Mesodermal cell (in vitro differentiated cells): ENCODE data around the gene NID2. TPM values are rescaled to one million over a fixed set of nuclear protein-coding genes. Genes with fewer than 3 reads are reported as not detected.
A peak's percentile ranks its signal among the peaks of the same experiment; 100 is the strongest.

Experiments used
- H3K27ac ChIP-seq: 2 replicates; pipeline ENCODE4 v1.7.0; 2013; ENCODE audit warnings: mild to moderate bottlenecking, low read depth, low read length, moderate library complexity; ENCODE audit not compliant: severe bottlenecking
- H3K36me3 ChIP-seq: 2 replicates; pipeline ENCODE4 v1.7.1; 2013; ENCODE audit warnings: mild to moderate bottlenecking, low read length, moderate library complexity; ENCODE audit not compliant: control insufficient read depth, insufficient read depth
- H3K4me1 ChIP-seq: one replicate; pipeline ENCODE4 v1.7.1; 2013; ENCODE audit warnings: mild to moderate bottlenecking, low read length; ENCODE audit not compliant: insufficient read depth, control insufficient read depth, poor library complexity, severe bottlenecking
- H3K4me3 ChIP-seq: 2 replicates; pipeline ENCODE4 v1.7.0; 2013; ENCODE audit warnings: low read length, control low read depth, mild to moderate bottlenecking; ENCODE audit not compliant: insufficient read depth, poor library complexity, severe bottlenecking; ENCODE audit errors: extremely low read depth
- H3K9me3 ChIP-seq: 2 replicates; pipeline ENCODE4 v1.7.1; 2013; ENCODE audit warnings: mild to moderate bottlenecking, low read length, moderate library complexity; ENCODE audit not compliant: control insufficient read depth
- WGBS, 2 experiments: methylation state at CpG; one replicate each; pipeline ENCODE4 v1.1.5; 2013; ENCODE audit warnings: missing lambda C conversion rate in 2 of 2; ENCODE audit not compliant: insufficient coverage in 2 of 2; 5-methylcytosine and 5-hydroxymethylcytosine counted together
- polyA plus RNA-seq, 2 experiments: library from polyadenylated mRNA; stranded (reverse); fragments of 50-300 nt; gene quantifications; one replicate each; pipeline ENCODE4 v1.2.3, GENCODE V29; 2013

Gene NID2, protein sequence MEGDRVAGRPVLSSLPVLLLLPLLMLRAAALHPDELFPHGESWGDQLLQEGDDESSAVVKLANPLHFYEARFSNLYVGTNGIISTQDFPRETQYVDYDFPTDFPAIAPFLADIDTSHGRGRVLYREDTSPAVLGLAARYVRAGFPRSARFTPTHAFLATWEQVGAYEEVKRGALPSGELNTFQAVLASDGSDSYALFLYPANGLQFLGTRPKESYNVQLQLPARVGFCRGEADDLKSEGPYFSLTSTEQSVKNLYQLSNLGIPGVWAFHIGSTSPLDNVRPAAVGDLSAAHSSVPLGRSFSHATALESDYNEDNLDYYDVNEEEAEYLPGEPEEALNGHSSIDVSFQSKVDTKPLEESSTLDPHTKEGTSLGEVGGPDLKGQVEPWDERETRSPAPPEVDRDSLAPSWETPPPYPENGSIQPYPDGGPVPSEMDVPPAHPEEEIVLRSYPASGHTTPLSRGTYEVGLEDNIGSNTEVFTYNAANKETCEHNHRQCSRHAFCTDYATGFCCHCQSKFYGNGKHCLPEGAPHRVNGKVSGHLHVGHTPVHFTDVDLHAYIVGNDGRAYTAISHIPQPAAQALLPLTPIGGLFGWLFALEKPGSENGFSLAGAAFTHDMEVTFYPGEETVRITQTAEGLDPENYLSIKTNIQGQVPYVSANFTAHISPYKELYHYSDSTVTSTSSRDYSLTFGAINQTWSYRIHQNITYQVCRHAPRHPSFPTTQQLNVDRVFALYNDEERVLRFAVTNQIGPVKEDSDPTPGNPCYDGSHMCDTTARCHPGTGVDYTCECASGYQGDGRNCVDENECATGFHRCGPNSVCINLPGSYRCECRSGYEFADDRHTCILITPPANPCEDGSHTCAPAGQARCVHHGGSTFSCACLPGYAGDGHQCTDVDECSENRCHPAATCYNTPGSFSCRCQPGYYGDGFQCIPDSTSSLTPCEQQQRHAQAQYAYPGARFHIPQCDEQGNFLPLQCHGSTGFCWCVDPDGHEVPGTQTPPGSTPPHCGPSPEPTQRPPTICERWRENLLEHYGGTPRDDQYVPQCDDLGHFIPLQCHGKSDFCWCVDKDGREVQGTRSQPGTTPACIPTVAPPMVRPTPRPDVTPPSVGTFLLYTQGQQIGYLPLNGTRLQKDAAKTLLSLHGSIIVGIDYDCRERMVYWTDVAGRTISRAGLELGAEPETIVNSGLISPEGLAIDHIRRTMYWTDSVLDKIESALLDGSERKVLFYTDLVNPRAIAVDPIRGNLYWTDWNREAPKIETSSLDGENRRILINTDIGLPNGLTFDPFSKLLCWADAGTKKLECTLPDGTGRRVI (N-terminal part only)
- 230 TPM for polyA plus RNA-seq (2013, experiment 1 of 2)
- 314 TPM for polyA plus RNA-seq (2013, experiment 2 of 2)

DNA sequence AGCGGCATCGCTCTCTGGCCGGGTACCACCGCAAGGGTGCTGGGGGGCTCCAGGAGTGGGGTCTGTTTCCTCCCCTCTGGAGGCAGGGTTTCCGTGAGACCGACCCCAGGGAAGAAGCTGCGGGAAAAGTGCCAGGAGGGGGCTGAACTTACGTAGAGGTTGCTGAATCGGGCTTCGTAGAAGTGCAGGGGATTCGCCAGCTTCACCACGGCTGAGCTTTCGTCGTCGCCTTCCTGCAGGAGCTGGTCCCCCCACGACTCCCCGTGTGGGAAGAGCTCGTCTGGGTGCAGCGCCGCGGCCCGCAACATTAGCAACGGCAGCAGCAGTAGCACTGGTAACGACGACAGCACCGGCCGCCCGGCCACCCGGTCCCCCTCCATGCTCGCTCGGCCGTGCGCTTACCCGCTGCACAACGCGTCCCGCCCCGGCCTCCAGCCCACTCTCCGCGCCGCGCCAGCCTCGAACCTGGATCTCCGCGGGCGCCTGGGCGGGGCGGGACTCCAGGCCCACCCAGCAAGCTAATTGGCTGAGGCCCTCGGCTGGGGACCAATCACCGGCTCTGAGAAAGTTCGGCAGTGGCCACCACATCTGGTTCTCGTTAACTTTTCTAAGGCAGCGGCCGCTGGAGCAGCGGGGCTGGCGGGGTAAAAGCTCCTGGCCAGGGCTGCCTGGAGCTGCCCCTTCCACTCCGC, at the start of gene NID2:
NID2 (minus strand) TSS at position 445 of the 692 bp plus-strand sequence; CDS start at position 380, 65 bp downstream.
- Histone ChIP-seq H3K9me3 (no peaks in the 10 kb centered on the region), H3K36me3 (peaks cover 11% of the 10 kb centered on the region), H3K27ac (peak within 1 kb of the TSS; percentile 89), H3K4me3 (peak within 1 kb of the TSS; percentile 72), H3K4me1 (peaks cover 2% of the 10 kb centered on the region)
- WGBS, 2 experiments = 0% methylated on average over 40 to 54 of the region's 57 CpGs

DNA sequence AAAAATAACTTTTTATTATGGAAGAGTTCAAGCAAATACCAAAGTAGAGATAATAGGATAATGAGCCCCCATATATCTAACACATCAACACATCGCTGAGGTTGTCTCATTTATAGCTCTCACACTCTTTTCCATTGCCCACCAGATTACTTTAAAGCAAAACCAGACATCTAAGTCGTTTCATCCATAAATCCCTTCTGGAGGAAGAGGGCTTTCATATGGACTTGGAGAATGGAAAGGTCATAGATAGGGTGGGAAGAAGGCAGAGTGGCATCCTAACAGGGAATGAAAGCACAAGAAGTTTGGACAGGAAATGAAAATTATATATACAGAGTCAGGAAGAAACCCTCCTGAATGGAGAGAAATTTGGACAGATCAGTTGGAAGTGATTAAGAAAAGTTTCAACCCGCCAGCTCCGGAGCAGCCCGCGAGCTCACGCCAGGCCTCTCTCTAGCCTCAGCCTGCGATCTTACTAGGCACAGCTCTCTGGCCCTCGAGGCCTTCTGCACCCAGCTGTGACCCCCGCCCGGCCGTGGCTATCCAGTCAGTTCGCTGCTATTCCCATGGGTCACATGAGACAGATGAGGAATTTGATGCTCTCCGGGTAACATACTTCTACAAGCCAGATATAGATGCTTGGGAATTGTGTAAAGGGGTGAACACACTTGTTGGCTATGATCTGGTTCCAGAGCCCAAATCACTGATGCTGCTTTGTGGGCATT, 48.4 kb upstream of the NID2 start:
- Histone ChIP-seq H3K4me3 (no peak overlapping the region), H3K36me3 (no peaks in the 10 kb centered on the region), H3K27ac (no peak overlapping the region), H3K9me3 (no peaks in the 10 kb centered on the region), H3K4me1 (no peaks in the 10 kb centered on the region)
- 81% methylated on average over 11 of the region's 14 CpGs for WGBS, 2 experiments

DNA sequence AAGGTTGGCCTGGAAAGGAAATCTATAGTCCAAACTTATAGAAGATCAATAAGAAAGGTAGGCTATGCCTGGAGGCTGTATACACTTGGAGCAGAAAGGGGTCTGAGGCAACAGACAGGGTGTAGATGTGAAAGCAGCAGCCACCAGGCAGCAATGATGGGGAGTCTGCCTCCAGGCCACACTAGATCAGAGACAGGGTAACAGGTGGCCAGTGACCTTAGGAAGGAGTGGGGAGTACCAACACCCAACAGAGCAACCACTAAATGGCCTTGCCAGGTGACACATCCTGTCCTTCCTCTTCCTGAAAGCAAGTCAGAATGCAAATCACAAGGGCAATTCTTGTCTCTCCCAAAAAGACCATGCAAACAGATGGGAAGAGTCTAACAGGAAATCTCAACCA, 46.4 kb upstream of the NID2 start:
- H3K4me1 ChIP-seq = no peaks in the 10 kb centered on the region
- H3K36me3 ChIP-seq = no peaks in the 10 kb centered on the region
- no peaks in the 10 kb centered on the region for H3K9me3 ChIP-seq
- H3K27ac ChIP-seq = no peak overlapping the region
- H3K4me3 ChIP-seq = no peak overlapping the region

DNA sequence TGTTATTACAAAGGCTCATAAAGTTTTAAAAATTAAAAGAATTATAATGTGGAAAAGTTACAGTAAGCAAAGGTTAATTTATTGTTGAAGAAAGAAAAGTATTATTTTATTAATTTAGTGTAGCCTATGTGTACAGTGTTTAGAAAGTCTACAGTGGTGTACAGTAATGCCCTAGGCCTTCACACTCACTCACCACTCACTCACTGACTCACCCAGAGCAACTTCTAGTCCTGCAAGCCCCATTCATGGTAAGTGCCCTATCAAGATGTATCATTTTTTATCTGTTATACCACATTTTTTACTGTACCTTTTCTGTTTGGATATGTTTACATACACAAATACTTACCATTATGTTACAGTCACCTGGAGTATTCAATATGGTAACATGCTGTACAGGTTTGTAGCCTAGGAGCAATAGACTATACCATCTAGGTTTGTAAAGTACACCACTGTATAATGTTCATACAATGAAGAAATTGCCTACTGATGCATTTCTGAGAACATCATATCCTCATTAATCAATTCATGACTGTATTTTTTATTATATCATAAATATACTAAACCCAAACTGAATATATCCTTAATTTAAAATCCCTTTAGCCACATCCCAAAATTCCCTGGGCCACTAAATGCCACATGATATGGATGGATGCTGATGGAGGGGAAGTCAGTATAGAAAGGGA, 43.6 kb upstream of the NID2 start:
- Histone ChIP-seq H3K4me1 (no peaks in the 10 kb centered on the region), H3K4me3 (no peak overlapping the region), H3K9me3 (no peaks in the 10 kb centered on the region), H3K36me3 (no peaks in the 10 kb centered on the region), H3K27ac (no peak overlapping the region)

DNA sequence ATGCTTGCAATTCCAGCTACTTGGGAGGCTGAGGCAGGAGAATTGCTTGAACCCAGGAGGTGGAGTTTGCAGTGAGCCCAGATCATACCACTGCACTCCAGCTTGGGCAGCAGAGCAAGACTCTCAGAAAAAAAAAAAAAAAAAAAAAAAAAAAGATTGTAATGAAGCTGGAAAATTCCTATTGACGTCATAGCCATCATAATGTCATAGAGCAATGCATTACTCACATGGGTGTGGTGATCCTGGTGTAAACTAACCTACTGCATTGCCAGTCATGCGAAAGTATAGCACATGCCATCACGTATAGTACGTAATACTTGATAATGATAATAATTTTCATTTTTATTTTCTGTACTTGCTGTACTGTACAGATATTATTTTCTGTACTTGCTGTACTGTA, 42.7 kb upstream of the NID2 start:
- Histone ChIP-seq H3K27ac (no peak overlapping the region), H3K36me3 (no peaks in the 10 kb centered on the region), H3K9me3 (no peaks in the 10 kb centered on the region), H3K4me3 (no peak overlapping the region), H3K4me1 (no peaks in the 10 kb centered on the region)
- WGBS, 2 experiments = no CpG with 5 or more reads among the region's 4 CpGs

DNA sequence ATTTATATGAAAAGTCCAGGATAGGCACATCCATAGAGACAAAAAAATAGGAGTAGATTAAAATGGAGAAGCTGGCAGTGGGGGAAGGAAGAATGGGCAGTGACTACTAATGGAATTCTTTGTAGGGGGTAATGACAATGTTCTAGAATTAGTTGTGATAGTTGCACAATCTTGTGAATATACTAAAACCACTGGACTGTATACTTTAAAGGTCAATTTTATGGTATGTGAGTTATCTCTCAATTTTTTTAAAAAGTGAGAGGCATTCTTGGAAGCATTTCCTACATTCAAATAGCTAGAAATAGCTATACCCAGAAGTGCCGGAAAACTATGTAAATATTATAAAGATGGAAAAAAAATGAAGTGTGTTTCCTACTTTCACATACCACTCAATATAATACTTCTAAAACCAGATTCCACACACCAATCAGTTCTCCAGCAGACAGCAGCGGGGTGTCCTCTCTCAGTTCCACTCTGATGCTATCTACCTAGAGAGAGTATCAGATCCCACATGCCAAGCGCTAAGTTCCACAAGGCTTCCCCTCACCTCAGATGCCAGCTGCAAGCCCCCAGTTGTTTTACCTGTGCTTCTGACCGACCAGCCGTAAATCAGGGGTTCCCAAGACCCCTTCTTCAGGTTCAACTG, 41.7 kb upstream of the NID2 start:
- Histone ChIP-seq H3K9me3 (no peaks in the 10 kb centered on the region), H3K36me3 (no peaks in the 10 kb centered on the region), H3K27ac (no peak overlapping the region), H3K4me3 (no peak overlapping the region), H3K4me1 (no peaks in the 10 kb centered on the region)
- 90 to 100% methylated on average over 2 of the region's 5 CpGs for WGBS, 2 experiments

DNA sequence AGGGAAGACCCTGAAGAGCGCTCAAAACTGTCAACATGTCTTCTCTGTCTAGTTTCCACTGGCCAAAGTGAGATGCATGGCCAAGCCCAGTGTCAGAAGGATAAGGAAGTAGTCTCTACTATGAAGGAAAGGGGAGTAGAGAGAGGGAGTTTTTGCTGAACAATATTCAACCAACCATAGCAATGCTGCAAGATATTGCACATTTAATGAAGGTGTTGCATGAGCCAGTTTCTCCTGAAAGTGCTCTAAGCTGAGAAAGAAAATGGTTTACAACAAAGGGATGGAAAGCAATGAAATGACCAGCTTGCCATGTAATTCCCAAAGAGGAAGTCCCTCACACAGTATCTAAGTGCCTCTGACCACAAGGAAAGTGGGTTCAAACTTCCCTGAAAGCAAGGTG, 40.0 kb upstream of the NID2 start:
- H3K36me3 ChIP-seq = no peaks in the 10 kb centered on the region
- H3K9me3 ChIP-seq = no peaks in the 10 kb centered on the region
- H3K27ac ChIP-seq = no peak overlapping the region
- H3K4me3 ChIP-seq = no peak overlapping the region
- no peaks in the 10 kb centered on the region for H3K4me1 ChIP-seq
- 86% methylated on average over 1 of the region's 1 CpG; no CpG with 5 or more reads in 1 of the 2 experiments for WGBS, 2 experiments

DNA sequence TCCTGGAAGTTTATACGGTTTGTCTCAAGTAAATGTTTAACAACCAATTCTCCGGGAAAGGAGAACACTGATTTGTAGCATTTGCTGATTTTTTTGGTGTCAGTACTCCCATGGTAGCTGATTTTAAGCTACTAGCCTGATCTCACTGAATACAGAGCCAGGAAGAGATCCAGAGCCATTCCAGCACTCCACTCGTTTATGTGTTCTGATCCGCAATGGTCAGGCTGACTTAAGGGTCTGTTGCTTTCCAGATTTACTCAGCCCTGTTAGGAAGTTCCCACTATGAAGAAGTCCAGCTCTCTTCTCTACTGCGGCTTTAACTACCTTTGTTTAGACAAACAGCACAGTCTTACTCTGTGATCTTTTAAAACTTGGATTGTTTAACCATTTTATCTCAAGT, 38.0 kb upstream of the NID2 start:
- Histone ChIP-seq H3K9me3 (no peaks in the 10 kb centered on the region), H3K36me3 (no peaks in the 10 kb centered on the region), H3K4me1 (no peaks in the 10 kb centered on the region), H3K27ac (no peak overlapping the region), H3K4me3 (no peak overlapping the region)
- WGBS, 2 experiments = 88 to 93% methylated on average over 4 of the region's 5 CpGs

DNA sequence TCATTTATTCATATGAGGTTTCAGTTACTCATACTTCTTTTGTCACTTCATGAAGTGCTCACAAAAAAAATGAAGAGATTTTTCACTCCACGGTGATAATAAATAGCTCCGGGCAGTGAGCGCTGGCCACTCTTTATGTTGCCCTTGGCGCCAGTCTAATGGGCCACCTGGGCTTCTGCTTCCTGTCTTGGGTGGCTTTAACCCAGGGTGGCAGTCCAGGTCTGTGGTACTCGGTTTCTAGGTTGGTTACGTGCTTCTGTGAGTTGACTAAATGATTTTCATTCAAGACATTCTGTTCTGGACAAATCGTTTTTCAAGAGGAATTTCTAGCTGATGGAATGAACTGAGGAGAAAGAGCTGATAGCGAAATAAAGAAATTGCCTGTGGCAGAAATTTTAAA, 34.6 kb upstream of the NID2 start:
- no peaks in the 10 kb centered on the region for H3K36me3 ChIP-seq
- no peak overlapping the region for H3K4me3 ChIP-seq
- H3K9me3 ChIP-seq = no peaks in the 10 kb centered on the region
- no peaks in the 10 kb centered on the region for H3K4me1 ChIP-seq
- WGBS, 2 experiments = 94 to 95% methylated on average over 8 of the region's 8 CpGs
- H3K27ac ChIP-seq = no peak overlapping the region
